GM12864 (cell line): ENCODE measurements around the gene ACOT2.
"Not testable (repeated sequence)": the region's sequence is repeated elsewhere in the genome, so short reads cannot be mapped to it uniquely, and the experiment has no call there.

Experiments used
- DNase-seq: peaks from one replicate; pipeline ENCODE4 v3.0.0-alpha.2; 2011; ENCODE audit warnings: low read depth
- H3K4me3 ChIP-seq: 2 replicates; pipeline ENCODE4 v1.5.1; 2011; ENCODE audit warnings: mild to moderate bottlenecking, low read depth, low read length, control low read depth
- TF ChIP-seq, protein P1 (sequence below): IDR thresholded peaks from 2 replicates; pipeline ENCODE4 v1.5.1; 2011; ENCODE audit warnings: low read depth, mild to moderate bottlenecking, moderate library complexity, low read length, control low read depth, inconsistent platforms; ENCODE audit errors: missing control alignments

ACOT2 gene, protein sequence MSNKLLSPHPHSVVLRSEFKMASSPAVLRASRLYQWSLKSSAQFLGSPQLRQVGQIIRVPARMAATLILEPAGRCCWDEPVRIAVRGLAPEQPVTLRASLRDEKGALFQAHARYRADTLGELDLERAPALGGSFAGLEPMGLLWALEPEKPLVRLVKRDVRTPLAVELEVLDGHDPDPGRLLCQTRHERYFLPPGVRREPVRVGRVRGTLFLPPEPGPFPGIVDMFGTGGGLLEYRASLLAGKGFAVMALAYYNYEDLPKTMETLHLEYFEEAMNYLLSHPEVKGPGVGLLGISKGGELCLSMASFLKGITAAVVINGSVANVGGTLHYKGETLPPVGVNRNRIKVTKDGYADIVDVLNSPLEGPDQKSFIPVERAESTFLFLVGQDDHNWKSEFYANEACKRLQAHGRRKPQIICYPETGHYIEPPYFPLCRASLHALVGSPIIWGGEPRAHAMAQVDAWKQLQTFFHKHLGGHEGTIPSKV

DNA sequence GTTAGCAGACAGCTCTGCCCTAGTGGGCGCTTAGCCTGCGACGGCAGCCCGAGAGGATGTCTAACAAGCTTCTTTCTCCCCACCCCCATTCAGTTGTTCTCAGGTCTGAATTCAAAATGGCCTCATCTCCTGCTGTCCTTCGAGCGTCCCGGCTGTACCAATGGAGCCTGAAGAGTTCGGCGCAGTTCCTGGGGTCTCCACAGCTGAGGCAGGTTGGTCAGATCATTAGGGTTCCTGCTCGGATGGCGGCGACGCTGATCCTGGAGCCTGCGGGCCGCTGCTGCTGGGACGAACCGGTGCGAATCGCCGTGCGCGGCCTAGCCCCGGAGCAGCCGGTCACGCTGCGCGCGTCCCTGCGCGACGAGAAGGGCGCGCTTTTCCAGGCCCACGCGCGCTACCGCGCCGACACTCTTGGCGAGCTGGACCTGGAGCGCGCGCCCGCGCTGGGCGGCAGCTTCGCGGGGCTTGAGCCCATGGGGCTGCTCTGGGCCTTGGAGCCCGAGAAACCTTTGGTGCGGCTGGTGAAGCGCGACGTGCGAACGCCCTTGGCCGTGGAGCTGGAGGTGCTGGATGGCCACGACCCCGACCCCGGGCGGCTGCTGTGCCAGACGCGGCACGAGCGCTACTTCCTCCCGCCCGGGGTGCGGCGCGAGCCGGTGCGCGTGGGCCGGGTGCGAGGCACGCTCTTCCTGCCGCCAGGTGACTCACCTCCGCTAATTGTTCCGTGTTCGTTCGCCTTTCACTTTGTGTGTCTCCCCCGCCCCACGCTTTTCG lies at the start of gene ACOT2:
ACOT2 (plus strand) TSS at position 29 of the 774 bp plus-strand sequence; CDS start at position 57, 28 bp downstream.
- DNase-seq, result peak; percentile 53
- peak within 1 kb of the TSS; percentile 74 for H3K4me3 ChIP-seq

DNA sequence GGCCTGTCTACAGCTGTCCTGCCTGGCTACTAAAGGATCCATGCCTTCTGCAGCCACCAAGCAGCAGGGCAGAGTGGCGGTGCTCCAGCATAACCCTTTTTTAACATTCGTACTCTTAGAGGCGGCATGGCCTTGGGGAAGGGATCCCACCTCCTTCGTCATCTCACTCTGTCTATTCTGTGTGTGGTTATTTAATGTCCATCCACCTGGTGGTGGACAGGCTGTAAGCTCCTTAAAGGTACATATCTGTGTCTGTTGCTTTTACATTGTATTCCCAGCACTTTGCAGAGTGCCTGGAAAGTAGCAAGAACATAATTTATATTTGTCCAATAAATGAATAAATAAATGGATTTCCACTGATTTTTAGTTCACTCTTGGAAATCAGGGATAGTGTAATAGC lies 47.8 kb upstream of the ACOT2 start:
- TF ChIP-seq, protein P1, sequence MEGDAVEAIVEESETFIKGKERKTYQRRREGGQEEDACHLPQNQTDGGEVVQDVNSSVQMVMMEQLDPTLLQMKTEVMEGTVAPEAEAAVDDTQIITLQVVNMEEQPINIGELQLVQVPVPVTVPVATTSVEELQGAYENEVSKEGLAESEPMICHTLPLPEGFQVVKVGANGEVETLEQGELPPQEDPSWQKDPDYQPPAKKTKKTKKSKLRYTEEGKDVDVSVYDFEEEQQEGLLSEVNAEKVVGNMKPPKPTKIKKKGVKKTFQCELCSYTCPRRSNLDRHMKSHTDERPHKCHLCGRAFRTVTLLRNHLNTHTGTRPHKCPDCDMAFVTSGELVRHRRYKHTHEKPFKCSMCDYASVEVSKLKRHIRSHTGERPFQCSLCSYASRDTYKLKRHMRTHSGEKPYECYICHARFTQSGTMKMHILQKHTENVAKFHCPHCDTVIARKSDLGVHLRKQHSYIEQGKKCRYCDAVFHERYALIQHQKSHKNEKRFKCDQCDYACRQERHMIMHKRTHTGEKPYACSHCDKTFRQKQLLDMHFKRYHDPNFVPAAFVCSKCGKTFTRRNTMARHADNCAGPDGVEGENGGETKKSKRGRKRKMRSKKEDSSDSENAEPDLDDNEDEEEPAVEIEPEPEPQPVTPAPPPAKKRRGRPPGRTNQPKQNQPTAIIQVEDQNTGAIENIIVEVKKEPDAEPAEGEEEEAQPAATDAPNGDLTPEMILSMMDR, result no peak
- H3K4me3 ChIP-seq, result no peak overlapping the region
- DNase-seq, result no peak

DNA sequence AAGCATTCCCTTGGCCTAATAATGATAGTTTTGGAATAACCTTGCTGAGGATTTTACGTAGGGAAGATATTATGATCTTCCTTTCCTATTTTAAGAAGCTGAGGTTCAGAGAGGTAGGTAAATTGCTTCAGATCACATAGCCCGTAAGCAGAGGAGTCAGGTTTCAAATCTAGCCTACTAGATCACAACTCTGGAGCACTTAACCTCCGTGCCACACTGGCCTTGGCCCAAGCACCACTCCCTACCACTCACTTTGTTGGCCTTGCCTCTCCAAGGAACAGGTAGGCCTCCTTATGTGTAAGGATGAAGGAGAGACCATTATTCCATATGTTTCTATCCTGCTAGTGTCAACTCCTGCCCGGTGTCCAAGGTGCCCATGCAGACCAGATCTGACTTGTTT lies 44.5 kb upstream of the ACOT2 start:
- DNase-seq, result no peak
- H3K4me3 ChIP-seq, result no peak overlapping the region
- TF ChIP-seq, protein P1, result no peak

DNA sequence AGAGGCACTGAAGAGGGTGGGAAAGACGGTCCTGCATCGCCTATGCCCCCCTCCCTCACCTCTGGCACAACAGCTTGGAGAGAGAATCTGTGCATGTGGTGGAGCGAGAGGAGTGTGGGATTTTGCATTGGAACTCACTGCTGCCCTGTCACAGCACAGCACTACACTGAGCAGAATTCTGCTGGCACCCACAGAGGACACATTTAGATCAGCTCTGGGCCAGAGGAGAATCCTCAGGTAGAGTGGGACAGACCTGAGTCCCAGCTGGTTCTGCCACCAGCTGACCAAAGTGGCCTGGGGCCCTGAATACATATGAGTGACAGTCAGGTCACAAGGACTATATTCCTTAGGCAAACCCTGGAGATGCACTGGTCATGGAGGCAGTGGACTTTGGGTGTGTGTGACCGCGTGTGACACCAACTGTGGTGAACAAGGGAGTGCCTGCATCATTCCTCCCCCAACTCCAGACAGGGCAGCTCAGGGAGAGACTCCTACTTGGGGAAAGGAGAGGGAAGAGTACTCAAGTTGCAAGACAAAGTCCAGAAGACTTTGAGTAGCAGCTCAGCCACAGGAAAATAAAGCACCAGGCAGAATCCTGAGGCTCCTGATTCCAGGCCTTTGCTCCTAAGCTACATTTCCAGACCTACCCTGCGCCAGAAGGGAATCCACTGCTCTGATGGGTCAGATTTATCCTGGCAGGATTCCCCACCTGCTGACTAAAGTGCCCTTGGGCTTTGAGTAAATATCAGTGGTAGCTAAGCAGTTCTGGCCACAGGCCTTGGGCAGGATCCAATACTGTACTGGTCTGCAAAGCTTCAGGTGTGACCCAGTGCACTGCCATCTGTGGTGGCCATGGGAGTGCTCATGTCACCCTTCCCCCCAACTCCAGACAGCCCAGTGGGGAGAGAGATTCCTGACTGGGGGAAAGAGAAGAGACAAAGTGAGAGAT lies 42.7 kb upstream of the ACOT2 start:
- TF ChIP-seq, protein P1, result no peak
- no peak overlapping the region for H3K4me3 ChIP-seq
- no peak for DNase-seq

DNA sequence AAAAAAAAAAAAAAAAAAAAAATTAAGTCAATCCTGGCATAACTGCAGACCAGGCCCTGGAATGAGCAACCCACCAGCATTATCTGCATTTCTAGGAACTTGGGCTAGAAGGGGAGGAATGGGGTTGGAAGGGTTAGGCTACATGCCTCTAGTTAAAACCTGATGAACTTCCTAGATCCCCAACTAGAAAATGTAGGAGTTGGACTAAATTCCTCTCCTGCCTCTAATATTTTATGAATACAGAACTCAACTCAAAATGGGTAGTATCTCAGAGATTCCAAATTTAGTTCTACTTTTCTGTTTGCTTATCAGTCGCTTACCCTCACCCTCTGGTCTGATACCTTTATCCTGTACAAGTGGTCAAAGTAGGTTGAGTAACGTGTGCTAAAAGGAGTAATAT lies 39.7 kb upstream of the ACOT2 start:
- DNase-seq, H3K4me3 ChIP-seq: not testable (repeated sequence)

DNA sequence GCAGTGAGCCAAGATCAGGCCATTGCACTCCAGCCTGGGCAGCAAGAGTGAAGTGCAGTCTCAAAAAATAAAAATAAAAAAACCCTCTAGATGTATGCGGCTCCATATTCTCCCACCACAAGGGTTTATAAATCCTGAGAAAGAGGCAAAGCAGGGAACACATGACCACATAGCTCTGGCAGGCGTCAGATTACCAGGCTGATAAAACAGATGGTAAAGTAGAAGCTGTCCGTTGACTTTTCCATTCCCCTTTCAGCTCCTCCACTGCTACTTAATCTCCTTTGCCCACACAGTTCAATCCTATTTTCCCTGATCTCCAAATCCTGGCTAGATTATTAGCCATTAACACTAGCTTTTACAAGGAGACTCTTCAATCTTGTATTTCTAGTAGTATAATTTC lies 37.0 kb upstream of the ACOT2 start:
- not testable (repeated sequence) for DNase-seq, H3K4me3 ChIP-seq

DNA sequence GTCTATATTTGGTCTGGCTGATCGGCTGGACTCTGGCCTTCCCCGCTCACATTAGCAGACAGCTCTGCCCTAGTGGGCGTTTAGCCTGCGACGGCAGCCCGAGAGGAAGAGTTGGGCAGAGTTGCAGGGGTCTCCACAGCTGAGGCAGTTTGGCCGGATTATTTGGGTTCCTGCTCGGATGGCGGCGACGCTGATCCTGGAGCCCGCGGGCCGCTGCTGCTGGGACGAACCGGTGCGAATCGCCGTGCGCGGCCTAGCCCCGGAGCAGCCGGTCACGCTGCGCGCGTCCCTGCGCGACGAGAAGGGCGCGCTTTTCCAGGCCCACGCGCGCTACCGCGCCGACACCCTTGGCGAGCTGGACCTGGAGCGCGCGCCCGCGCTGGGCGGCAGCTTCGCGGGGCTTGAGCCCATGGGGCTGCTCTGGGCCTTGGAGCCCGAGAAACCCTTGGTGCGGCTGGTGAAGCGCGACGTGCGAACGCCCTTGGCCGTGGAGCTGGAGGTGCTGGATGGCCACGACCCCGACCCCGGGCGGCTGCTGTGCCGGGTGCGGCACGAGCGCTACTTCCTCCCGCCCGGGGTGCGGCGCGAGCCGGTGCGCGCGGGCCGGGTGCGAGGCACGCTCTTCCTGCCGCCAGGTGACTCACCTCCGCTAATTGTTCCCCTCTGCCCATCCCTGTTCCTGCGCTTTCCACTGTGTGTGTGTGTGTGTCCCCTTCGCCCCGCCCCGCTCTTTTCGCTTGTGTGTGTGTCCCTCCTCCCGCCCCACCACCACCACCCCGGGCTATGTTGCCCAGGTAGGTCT lies 31.6 kb upstream of the ACOT2 start:
- DNase-seq, result not testable (repeated sequence)
- peak overlapping the region; percentile 39 for H3K4me3 ChIP-seq

DNA sequence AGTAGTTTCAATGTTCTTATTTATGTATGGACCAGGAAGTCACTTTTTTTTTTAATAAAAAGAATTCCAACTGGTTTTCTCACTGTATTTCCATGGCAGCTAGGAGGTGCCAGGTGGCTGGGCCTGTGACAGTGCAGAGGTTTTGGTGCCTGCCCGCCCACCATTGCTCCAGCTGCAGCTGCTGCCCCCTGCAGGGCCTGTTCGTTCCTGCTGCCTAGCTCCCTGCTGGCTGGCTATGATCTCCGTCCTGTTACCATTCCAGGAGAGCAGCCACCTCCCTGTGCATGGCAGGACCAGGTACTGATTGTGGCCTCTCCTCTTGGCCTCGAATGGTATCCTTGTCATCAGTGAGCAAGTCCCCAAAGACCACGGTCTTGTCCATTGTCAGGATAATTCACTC lies 30.0 kb upstream of the ACOT2 start:
- not testable (repeated sequence) for DNase-seq, H3K4me3 ChIP-seq
- TF ChIP-seq, protein P1, result peak; percentile 50
